ENCODE measurements around the gene NOP14. TPM values are rescaled to one million over a fixed set of nuclear protein-coding genes. Genes with fewer than 3 reads are reported as not detected.
"Not testable (repeated sequence)": the region's sequence is repeated elsewhere in the genome, so short reads cannot be mapped to it uniquely, and the experiment has no call there.

NOP14 gene
- total RNA-seq, 1 donor from 2014 or later: 56.3 TPM

- intact Hi-C loops (cut with micrococcal nuclease): no loop called here
- CTCF ChIA-PET: interaction anchor here (2.3 kb wide), 1 partner anchor 30 kb away, joined by 12 read pairs; no protein-coding TSS in a partner anchor
Observed at GRCh38 chr4:3007724-3008123, 44.5 kb upstream of the NOP14 start.

DNA sequence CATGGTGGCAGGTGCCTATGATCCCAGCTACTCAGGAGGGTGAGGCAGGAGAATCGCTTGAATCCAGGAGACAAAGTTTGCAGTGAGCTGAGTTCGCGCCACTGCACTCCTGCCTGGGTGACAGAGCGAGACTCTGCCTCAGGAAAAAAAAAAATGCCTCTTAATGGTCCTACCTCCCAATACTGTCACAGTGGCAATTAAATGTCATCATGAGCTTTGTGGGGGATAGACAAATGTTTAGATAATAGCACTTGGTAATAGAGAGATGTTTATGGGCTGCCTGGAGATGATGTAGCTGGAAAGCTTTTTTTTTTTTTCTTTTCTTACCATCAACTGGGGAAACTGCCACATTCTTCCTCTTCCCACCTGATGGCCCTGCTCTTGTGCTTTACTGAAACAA lies 33.2 kb upstream of the NOP14 start:
- DNase-seq (no peak), ATAC-seq (ENCODE audit: low read depth) (no peak)
- ChIA-PET CTCF (no interaction called here), POLR2A (no interaction called here)
- Mint-ChIP-seq H3K36me3 (ENCODE audit: low read depth) (no peaks in the 10 kb centered on the region), H3K4me3 (no peak overlapping the region), H3K27ac (no peak overlapping the region), H3K4me1 (peaks cover 10% of the 10 kb centered on the region), H3K27me3 (no peaks in the 10 kb centered on the region), H3K9me3 (no peaks in the 10 kb centered on the region)
- TF ChIP-seq, protein P1, sequence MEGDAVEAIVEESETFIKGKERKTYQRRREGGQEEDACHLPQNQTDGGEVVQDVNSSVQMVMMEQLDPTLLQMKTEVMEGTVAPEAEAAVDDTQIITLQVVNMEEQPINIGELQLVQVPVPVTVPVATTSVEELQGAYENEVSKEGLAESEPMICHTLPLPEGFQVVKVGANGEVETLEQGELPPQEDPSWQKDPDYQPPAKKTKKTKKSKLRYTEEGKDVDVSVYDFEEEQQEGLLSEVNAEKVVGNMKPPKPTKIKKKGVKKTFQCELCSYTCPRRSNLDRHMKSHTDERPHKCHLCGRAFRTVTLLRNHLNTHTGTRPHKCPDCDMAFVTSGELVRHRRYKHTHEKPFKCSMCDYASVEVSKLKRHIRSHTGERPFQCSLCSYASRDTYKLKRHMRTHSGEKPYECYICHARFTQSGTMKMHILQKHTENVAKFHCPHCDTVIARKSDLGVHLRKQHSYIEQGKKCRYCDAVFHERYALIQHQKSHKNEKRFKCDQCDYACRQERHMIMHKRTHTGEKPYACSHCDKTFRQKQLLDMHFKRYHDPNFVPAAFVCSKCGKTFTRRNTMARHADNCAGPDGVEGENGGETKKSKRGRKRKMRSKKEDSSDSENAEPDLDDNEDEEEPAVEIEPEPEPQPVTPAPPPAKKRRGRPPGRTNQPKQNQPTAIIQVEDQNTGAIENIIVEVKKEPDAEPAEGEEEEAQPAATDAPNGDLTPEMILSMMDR (IDR thresholded peaks at IDR 0.05): no peak
- intact Hi-C loops (cut with micrococcal nuclease): no loop called here

More at GRCh38 chr4:3007724-3008123, 44.5 kb upstream of the NOP14 start:
- TF ChIP-seq, protein P1 (IDR thresholded peaks at IDR 0.05): no peak
- H3K27me3 Mint-ChIP-seq: peaks cover 5% of the 10 kb centered on the region
- H3K36me3 Mint-ChIP-seq (ENCODE audit: low read depth): no peaks in the 10 kb centered on the region
- DNase-seq (no peak), ATAC-seq (ENCODE audit: low read depth) (no peak)
- POLR2A ChIA-PET: no interaction called here
- H3K27ac Mint-ChIP-seq: no peak overlapping the region
- no peak overlapping the region for H3K4me3 Mint-ChIP-seq
- H3K9me3 Mint-ChIP-seq: no peaks in the 10 kb centered on the region
- H3K4me1 Mint-ChIP-seq: no peaks in the 10 kb centered on the region

DNA sequence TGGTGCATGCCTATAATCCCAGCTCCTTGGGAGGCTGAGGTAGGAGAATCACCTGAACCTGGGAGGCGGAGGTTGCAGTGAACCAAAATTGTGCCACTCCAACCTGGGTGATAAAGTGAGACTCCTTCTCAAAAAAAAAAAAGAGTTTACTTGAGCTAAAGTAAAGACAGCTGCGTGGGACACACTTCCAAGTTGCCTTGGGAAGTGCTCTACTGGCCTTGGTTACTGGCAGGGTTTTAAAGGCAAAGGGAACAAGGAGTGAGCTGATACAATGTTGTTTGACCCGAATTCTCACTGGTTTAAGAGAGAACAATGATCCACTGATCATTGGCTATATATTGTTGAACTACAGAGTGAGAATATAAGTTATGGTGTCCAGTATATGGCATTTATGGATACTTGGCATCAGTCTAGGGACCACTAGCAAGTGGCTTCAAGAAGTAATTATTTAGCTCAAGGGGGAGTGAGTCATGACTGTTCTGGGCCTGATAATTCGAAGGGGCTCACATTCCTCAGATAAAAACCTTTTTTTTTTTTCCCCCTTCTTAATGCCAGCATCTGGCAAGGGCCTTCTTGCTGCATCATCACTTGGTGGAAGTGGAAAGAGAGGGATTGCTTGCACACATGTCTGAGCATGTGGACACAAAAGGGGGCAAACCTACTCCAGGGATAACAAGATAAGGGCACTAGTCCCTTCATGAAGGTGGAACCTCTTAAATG lies 32.5 kb upstream of the NOP14 start:
- ChIA-PET CTCF (no interaction called here), POLR2A (no interaction called here)
- Mint-ChIP-seq H3K4me1 (peaks cover 10% of the 10 kb centered on the region), H3K27ac (no peak overlapping the region), H3K36me3 (ENCODE audit: low read depth) (no peaks in the 10 kb centered on the region), H3K27me3 (no peaks in the 10 kb centered on the region), H3K4me3 (no peak overlapping the region), H3K9me3 (no peaks in the 10 kb centered on the region)
- DNase-seq (no peak), ATAC-seq (ENCODE audit: low read depth) (no peak)
- TF ChIP-seq, protein P1 (IDR thresholded peaks at IDR 0.05): no peak
- intact Hi-C loops (cut with micrococcal nuclease): no loop called here

DNA sequence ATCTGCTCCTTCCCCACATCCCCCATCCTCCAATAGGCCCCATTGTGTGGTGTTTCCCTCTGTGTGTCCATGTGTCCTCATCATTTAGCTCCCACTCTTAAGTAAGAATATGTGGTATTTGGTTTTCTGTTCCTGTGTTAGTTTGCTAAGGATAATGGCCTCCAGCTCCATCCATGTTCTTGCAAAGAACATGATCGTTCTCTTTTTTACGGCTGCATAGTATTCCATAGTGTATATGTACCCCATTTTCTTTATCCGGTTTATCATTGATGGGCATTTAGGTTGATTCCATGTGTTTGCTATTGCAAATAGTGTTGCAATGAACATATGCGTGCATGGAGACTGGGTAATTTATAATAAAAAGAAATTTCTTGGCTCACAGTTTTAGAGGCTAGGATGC lies 31.7 kb upstream of the NOP14 start:
- Mint-ChIP-seq H3K4me1 (peaks cover 9% of the 10 kb centered on the region), H3K9me3 (no peaks in the 10 kb centered on the region), H3K27ac (no peak overlapping the region), H3K4me3 (no peak overlapping the region), H3K36me3 (ENCODE audit: low read depth) (no peaks in the 10 kb centered on the region), H3K27me3 (no peaks in the 10 kb centered on the region)
- ATAC-seq (ENCODE audit: low read depth) (no peak), DNase-seq (no peak)
- intact Hi-C loops (cut with micrococcal nuclease): no loop called here
- CTCF ChIA-PET: no interaction called here
- POLR2A ChIA-PET: no interaction called here
- TF ChIP-seq, protein P1 (IDR thresholded peaks at IDR 0.05): no peak

- Mint-ChIP-seq H3K4me1 (no peaks in the 10 kb centered on the region), H3K4me3 (no peak overlapping the region), H3K27ac (no peak overlapping the region), H3K27me3 (peaks cover 4% of the 10 kb centered on the region), H3K36me3 (ENCODE audit: low read depth) (no peaks in the 10 kb centered on the region), H3K9me3 (no peaks in the 10 kb centered on the region)
- ATAC-seq (ENCODE audit: low read depth): no peak
- CTCF ChIA-PET: interaction anchor here (2.1 kb wide), 1 partner anchor 13 kb away, joined by 5 read pairs; no protein-coding TSS in a partner anchor
- intact Hi-C loops (cut with micrococcal nuclease): no loop called here
- DNase-seq: no peak
- TF ChIP-seq, protein P1 (IDR thresholded peaks at IDR 0.05): no peak
- POLR2A ChIA-PET: no interaction called here
Observed at GRCh38 chr4:2991243-2991642, 28.0 kb upstream of the NOP14 start.

DNA sequence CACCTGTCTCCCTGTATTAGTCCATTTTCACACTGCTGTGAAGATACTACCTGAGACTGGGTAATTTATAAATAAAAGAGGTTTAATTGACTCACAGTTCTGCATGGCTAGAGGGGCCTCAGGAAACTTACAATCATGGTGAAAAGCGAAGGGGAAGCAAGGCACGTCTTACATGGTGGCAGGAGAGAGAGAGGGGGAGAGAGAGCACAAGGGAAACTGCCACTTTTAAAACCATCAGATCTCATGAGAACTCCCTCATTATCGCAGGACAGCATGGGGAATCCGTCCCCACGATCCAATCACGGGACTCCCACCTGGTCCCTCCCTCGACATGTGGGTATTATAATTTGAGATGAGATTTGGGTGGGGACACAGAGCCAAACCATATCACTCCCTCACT lies 20.5 kb upstream of the NOP14 start:
- H3K27ac Mint-ChIP-seq; ATAC-seq (ENCODE audit: low read depth); H3K4me1 Mint-ChIP-seq; DNase-seq; CTCF ChIA-PET; H3K36me3 Mint-ChIP-seq (ENCODE audit: low read depth); H3K4me3 Mint-ChIP-seq; POLR2A ChIA-PET; intact Hi-C loops (cut with micrococcal nuclease); H3K27me3 Mint-ChIP-seq: not testable (repeated sequence)
- peaks cover 11% of the 10 kb centered on the region for H3K9me3 Mint-ChIP-seq
